ENCODE results near the gene ASPDH. TPM values are rescaled to one million over a fixed set of nuclear protein-coding genes. Genes with fewer than 3 reads are reported as not detected.
"Not testable (repeated sequence)": the region's sequence is repeated elsewhere in the genome, so short reads cannot be mapped to it uniquely, and the experiment has no call there.

Gene ASPDH
- total RNA-seq, 2 experiments from 2014 or later: not detected

- ChIA-PET CTCF (interaction anchor here (0.7 to 8.2 kb wide), 19 partner anchors 9 to 384 kb away, joined by 3 to 77 read pairs (median 5); partner anchors contain the start of genes NAPSA and POLD1), POLR2A (no interaction called here)
- Mint-ChIP-seq H3K36me3 (no peaks in the 10 kb centered on the region), H3K27me3 (peaks cover 12% of the 10 kb centered on the region), H3K4me1 (ENCODE audit: low read depth) (peaks cover 4% of the 10 kb centered on the region), H3K4me3 (no peak overlapping the region), H3K9me3 (peaks cover 7% of the 10 kb centered on the region), H3K27ac (no peak overlapping the region)
- intact Hi-C loops (cut with micrococcal nuclease): loop anchor here (1.0 kb wide), 2 partner anchors 246 to 385 kb away; no protein-coding TSS in a partner anchor
- peak; percentile 80 for DNase-seq
These were observed 24.1 kb upstream of the ASPDH start for GRCh38 chr19:50537769-50538230.

- Mint-ChIP-seq H3K36me3 (no peaks in the 10 kb centered on the region), H3K4me3 (no peak overlapping the region), H3K4me1 (ENCODE audit: low read depth) (peaks cover 4% of the 10 kb centered on the region), H3K9me3 (peaks cover 12% of the 10 kb centered on the region), H3K27ac (no peak overlapping the region), H3K27me3 (peaks cover 17% of the 10 kb centered on the region)
- CTCF ChIA-PET: interaction anchor here (0.6 to 8.2 kb wide), 18 partner anchors 8 to 385 kb away, joined by 3 to 77 read pairs (median 5); partner anchors contain the start of genes NAPSA and POLD1
- POLR2A ChIA-PET: no interaction called here
- DNase-seq: no peak
- intact Hi-C loops (cut with micrococcal nuclease): loop anchor here (1.0 kb wide), 2 partner anchors 246 to 385 kb away; no protein-coding TSS in a partner anchor
These were observed 23.6 kb upstream of the ASPDH start for GRCh38 chr19:50537306-50537685.

DNA sequence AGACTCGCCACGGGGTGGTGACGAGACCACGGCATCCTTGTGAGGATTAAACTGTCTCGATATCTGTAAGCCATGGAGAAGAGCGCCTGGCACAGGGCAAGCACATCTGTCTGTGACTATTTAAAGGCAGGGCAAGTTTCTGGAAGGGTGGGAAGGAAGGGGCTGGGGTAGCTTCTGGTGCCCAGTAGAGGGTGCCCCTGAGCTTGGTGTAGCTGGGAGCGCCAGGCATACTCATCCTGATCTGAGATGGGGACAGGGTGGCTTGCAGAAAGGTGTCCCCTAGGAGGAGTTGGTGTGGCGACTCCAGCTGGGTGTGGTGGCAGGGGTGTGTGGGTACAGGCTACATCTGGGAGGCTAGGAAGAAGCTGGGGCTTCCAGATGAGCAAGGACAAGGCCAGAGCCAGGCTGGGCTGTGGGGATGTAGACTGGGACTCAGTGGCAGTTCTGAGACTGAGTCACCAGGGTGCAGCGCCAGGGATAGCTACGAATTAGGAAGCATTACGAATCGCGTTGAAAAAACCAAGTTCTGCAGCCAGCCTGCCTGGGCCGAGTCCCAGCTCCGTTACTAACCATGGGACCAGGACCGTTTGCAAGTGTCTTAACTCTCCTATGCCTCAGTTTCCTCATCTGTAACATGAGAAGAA, 23.1 kb upstream of the ASPDH start:
- ChIA-PET POLR2A (no interaction called here), CTCF (interaction anchor here (0.6 to 8.2 kb wide), 12 partner anchors 8 to 385 kb away, joined by 3 to 77 read pairs (median 6); no protein-coding TSS in a partner anchor)
- no peak for DNase-seq
- Mint-ChIP-seq H3K4me3 (no peak overlapping the region), H3K4me1 (ENCODE audit: low read depth) (peaks cover 4% of the 10 kb centered on the region), H3K36me3 (no peaks in the 10 kb centered on the region), H3K27me3 (peaks cover 19% of the 10 kb centered on the region), H3K9me3 (peaks cover 12% of the 10 kb centered on the region), H3K27ac (no peak overlapping the region)
- intact Hi-C loops (cut with micrococcal nuclease): loop anchor here (1.0 kb wide), 2 partner anchors 247 to 386 kb away; no protein-coding TSS in a partner anchor

GRCh38 chr19:50535672-50536187, 22.0 kb upstream of the ASPDH start:
- H3K9me3 Mint-ChIP-seq: peaks cover 12% of the 10 kb centered on the region
- no peak overlapping the region for H3K27ac Mint-ChIP-seq
- CTCF ChIA-PET: interaction anchor here (0.6 to 8.2 kb wide), 2 partner anchors 21 to 39 kb away, joined by 4 to 77 read pairs; no protein-coding TSS in a partner anchor
- POLR2A ChIA-PET: no interaction called here
- DNase-seq: no peak
- H3K4me3 Mint-ChIP-seq: no peak overlapping the region
- H3K36me3 Mint-ChIP-seq: no peaks in the 10 kb centered on the region
- H3K4me1 Mint-ChIP-seq (ENCODE audit: low read depth): peaks cover 4% of the 10 kb centered on the region
- intact Hi-C loops (cut with micrococcal nuclease): no loop called here
- H3K27me3 Mint-ChIP-seq: peaks cover 21% of the 10 kb centered on the region

- H3K36me3 Mint-ChIP-seq: no peaks in the 10 kb centered on the region
- ChIA-PET POLR2A (no interaction called here), CTCF (interaction anchor here (8.2 kb wide), 1 partner anchor 22 kb away, joined by 77 read pairs; no protein-coding TSS in a partner anchor)
- intact Hi-C loops (cut with micrococcal nuclease): no loop called here
- H3K4me1 Mint-ChIP-seq (ENCODE audit: low read depth): peaks cover 4% of the 10 kb centered on the region
- peaks cover 12% of the 10 kb centered on the region for H3K9me3 Mint-ChIP-seq
- H3K27me3 Mint-ChIP-seq: peaks cover 23% of the 10 kb centered on the region
- H3K4me3 Mint-ChIP-seq: no peak overlapping the region
- no peak overlapping the region for H3K27ac Mint-ChIP-seq
- no peak for DNase-seq
These were observed 20.8 kb upstream of the ASPDH start for GRCh38 chr19:50534478-50534877.

- H3K27me3 Mint-ChIP-seq: peaks cover 25% of the 10 kb centered on the region
- CTCF ChIA-PET: interaction anchor here (1.0 to 8.2 kb wide), 2 partner anchors 24 to 176 kb away, joined by 4 to 77 read pairs; no protein-coding TSS in a partner anchor
- no peak overlapping the region for H3K27ac Mint-ChIP-seq
- H3K9me3 Mint-ChIP-seq: peaks cover 12% of the 10 kb centered on the region
- intact Hi-C loops (cut with micrococcal nuclease): no loop called here
- POLR2A ChIA-PET: no interaction called here
- no peak for DNase-seq
- peaks cover 4% of the 10 kb centered on the region for H3K4me1 Mint-ChIP-seq (ENCODE audit: low read depth)
- H3K36me3 Mint-ChIP-seq: no peaks in the 10 kb centered on the region
- no peak overlapping the region for H3K4me3 Mint-ChIP-seq
These were observed 19.2 kb upstream of the ASPDH start for GRCh38 chr19:50532952-50533351.

DNA sequence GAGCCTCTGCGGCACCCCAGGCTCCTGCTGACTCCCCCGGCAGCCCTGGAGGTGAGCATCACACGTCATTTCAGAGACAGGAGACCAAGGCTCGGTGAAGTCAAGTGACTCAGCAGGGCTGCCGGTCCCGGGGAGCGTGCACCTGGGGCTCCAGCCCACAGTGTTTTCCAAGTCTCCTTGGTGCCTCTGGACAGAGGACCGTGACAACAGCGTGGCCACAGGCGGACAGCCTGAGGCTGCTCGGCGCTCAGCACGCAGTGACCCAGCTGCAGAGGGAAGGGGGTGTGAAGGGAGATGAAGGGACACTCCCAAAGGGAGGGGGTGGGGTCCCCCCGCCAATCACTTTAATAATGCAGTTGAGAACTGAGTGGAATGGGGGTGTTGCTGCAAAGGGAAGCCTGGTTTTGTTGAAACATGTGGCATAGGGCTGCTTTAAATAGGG, 17.5 kb upstream of the ASPDH start:
- no peak overlapping the region for H3K4me3 Mint-ChIP-seq
- H3K9me3 Mint-ChIP-seq: peaks cover 12% of the 10 kb centered on the region
- H3K36me3 Mint-ChIP-seq: no peaks in the 10 kb centered on the region
- intact Hi-C loops (cut with micrococcal nuclease): no loop called here
- no peak overlapping the region for H3K27ac Mint-ChIP-seq
- no peak for DNase-seq
- CTCF ChIA-PET: no interaction called here
- no peaks in the 10 kb centered on the region for H3K4me1 Mint-ChIP-seq (ENCODE audit: low read depth)
- POLR2A ChIA-PET: no interaction called here
- peaks cover 21% of the 10 kb centered on the region for H3K27me3 Mint-ChIP-seq

GRCh38 chr19:50528052-50528451, 14.3 kb upstream of the ASPDH start:
- H3K27ac Mint-ChIP-seq; H3K36me3 Mint-ChIP-seq; POLR2A ChIA-PET; H3K4me1 Mint-ChIP-seq (ENCODE audit: low read depth); H3K9me3 Mint-ChIP-seq; intact Hi-C loops (cut with micrococcal nuclease); H3K4me3 Mint-ChIP-seq; DNase-seq: not testable (repeated sequence)
- CTCF ChIA-PET: interaction anchor here (1.4 to 1.9 kb wide), 2 partner anchors 10 to 28 kb away, joined by 4 to 7 read pairs; no protein-coding TSS in a partner anchor
- H3K27me3 Mint-ChIP-seq: peaks cover 22% of the 10 kb centered on the region

DNA sequence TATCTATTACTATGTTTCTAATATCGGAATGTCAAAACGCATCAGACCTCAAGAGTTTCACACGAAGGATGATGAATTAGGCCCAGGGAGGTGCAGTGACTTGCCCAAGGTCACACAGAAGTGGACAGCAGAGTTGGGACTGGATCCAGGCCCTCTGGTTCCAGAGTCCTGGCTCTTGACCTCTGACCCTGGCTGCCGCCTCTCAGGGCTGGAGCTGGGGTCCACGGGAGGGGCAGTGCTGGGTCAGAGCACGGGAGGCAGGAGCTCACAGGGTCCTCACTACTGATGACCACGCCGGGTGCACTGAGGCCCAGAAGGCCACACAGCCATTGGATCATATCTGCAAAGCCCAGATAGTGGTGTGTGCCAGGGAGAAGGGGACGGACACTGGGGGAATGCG, 9.2 kb upstream of the ASPDH start:
- no peaks in the 10 kb centered on the region for H3K9me3 Mint-ChIP-seq
- H3K36me3 Mint-ChIP-seq: no peaks in the 10 kb centered on the region
- no peak overlapping the region for H3K27ac Mint-ChIP-seq
- POLR2A ChIA-PET: interaction anchor here (1.0 kb wide), 1 partner anchor 11 kb away, joined by 3 read pairs; no protein-coding TSS in a partner anchor
- intact Hi-C loops (cut with micrococcal nuclease): no loop called here
- H3K4me1 Mint-ChIP-seq (ENCODE audit: low read depth): no peaks in the 10 kb centered on the region
- no peak overlapping the region for H3K4me3 Mint-ChIP-seq
- DNase-seq: no peak
- CTCF ChIA-PET: interaction anchor here (1.0 to 1.8 kb wide), 2 partner anchors 14 to 16 kb away, joined by 3 to 5 read pairs; no protein-coding TSS in a partner anchor
- H3K27me3 Mint-ChIP-seq: peaks cover 6% of the 10 kb centered on the region

DNA sequence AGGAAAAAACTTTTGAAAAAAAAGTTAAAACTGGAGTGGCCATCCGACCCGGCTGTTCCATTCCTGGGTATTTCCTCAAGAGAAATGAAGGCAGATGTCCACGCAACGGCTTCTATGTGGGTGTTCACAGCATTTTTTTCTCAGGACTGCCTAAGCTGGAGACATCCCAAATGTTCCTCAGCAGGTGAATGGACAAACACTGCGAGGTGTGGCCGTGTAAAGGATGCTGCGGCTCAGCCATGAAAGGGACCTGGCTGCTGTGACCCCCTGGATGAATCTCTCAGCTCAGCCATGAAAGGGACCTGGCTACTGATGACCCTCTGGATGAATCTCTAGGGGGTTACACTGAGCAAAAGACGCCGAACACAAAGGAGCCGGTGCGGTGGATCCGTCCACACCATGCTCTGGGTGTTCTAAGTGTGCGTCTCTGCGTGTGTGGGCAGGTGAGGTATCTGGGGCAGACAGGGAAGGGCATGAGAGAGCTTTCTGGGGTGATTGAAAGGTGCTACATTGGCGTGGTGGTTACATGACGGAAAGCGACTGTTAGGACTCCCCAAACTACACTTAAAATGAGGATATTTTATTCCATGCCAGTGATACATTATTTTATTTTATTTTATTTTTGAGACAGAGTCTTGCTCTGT, 7.2 kb upstream of the ASPDH start:
- no peak overlapping the region for H3K27ac Mint-ChIP-seq
- ChIA-PET POLR2A (no interaction called here), CTCF (interaction anchor here (1.3 to 1.8 kb wide), 2 partner anchors 16 to 35 kb away, joined by 4 to 5 read pairs; no protein-coding TSS in a partner anchor)
- no peak for DNase-seq
- no peaks in the 10 kb centered on the region for H3K9me3 Mint-ChIP-seq
- H3K4me1 Mint-ChIP-seq (ENCODE audit: low read depth): no peaks in the 10 kb centered on the region
- intact Hi-C loops (cut with micrococcal nuclease): no loop called here
- H3K27me3 Mint-ChIP-seq: peaks cover 2% of the 10 kb centered on the region
- no peaks in the 10 kb centered on the region for H3K36me3 Mint-ChIP-seq
- no peak overlapping the region for H3K4me3 Mint-ChIP-seq

GRCh38 chr19:50519006-50519575, 5.4 kb upstream of the ASPDH start:
- intact Hi-C loops (cut with micrococcal nuclease): no loop called here
- peaks cover 2% of the 10 kb centered on the region for H3K27me3 Mint-ChIP-seq
- H3K4me1 Mint-ChIP-seq (ENCODE audit: low read depth): peaks cover 3% of the 10 kb centered on the region
- ChIA-PET POLR2A (no interaction called here), CTCF (interaction anchor here (1.3 to 1.5 kb wide), 2 partner anchors 19 to 58 kb away, joined by 3 to 5 read pairs; no protein-coding TSS in a partner anchor)
- H3K4me3 Mint-ChIP-seq: no peak overlapping the region
- H3K27ac Mint-ChIP-seq: no peak overlapping the region
- H3K36me3 Mint-ChIP-seq: no peaks in the 10 kb centered on the region
- H3K9me3 Mint-ChIP-seq: no peaks in the 10 kb centered on the region
- DNase-seq: no peak

Measured in activated CD4-positive, alpha-beta memory T cell treated with anti-CD3 and anti-CD28 coated beads for 36 hours (primary cell).